BJ (cell line): ENCODE results near the gene MANBA. TPM values are rescaled to one million over a fixed set of nuclear protein-coding genes. Genes with fewer than 3 reads are reported as not detected.

ENCODE experiments used
- CTCF ChIA-PET: fragments of 350-600 bp; formaldehyde crosslinking; extraction: SDS; loops from one replicate; lab custom pipeline; 2021; ENCODE audit warnings: antibody characterized with exemption, inconsistent platforms; lab: Yijun Ruan, JAX
- POLR2A ChIA-PET: fragments of 300-600 bp; sonication (Branson Sonifier 250); formaldehyde crosslinking; extraction: SDS; loops from one replicate; lab custom pipeline; 2021; ENCODE audit warnings: antibody characterized with exemption; lab: Charles Lee
- DNase-seq: peaks from one replicate; pipeline ENCODE4 v3.0.0-alpha.2; 2011; ENCODE audit warnings: low read depth
- H3K27me3 ChIP-seq: 2 replicates; pipeline ENCODE4 v1.6.0; 2011; ENCODE audit warnings: low read length; ENCODE audit not compliant: control insufficient read depth, insufficient read depth
- H3K36me3 ChIP-seq: 2 replicates; pipeline ENCODE4 v1.5.1; 2011; ENCODE audit warnings: low read length; ENCODE audit not compliant: control insufficient read depth, insufficient read depth
- H3K4me3 ChIP-seq: 2 replicates; pipeline ENCODE4 v1.5.1; 2011; ENCODE audit warnings: low read depth, mild to moderate bottlenecking, control low read depth, low read length
- CTCF ChIP-seq: IDR thresholded peaks from 2 replicates; pipeline ENCODE4 v1.5.1; 2011; ENCODE audit warnings: low read depth, mild to moderate bottlenecking, control low read depth, inconsistent platforms, low read length, moderate library complexity; ENCODE audit not compliant: insufficient read depth
- polyA plus RNA-seq: library from polyadenylated mRNA; depleted of rRNA; stranded (reverse); fragments of >200 nt; gene quantifications from 2 replicates; pipeline ENCODE4 v1.2.3, GENCODE V29; 2011

Gene MANBA
- polyA plus RNA-seq, 1 experiment: 6.3 TPM

- TF ChIP-seq CTCF: no peak
- no peak overlapping the region for H3K4me3 ChIP-seq
- H3K36me3 ChIP-seq: peaks cover 9% of the 10 kb centered on the region
- H3K27me3 ChIP-seq: no peaks in the 10 kb centered on the region
- ChIA-PET CTCF (interaction anchor here (0.5 to 1.3 kb wide), 2 partner anchors 14 to 167 kb away, joined by 3 read pairs; no protein-coding TSS in a partner anchor), POLR2A (no interaction called here)
- no peak for DNase-seq
Measured at GRCh38 chr4:102606846-102607450, 153.8 kb downstream of the MANBA start.

GRCh38 chr4:102606261-102606660 lies 154.5 kb downstream of the MANBA start:
- DNase-seq: no peak
- H3K27me3 ChIP-seq: no peaks in the 10 kb centered on the region
- peaks cover 12% of the 10 kb centered on the region for H3K36me3 ChIP-seq
- ChIA-PET POLR2A (no interaction called here), CTCF (no interaction called here)
- no peak for TF ChIP-seq CTCF
- H3K4me3 ChIP-seq: no peak overlapping the region

GRCh38 chr4:102604222-102604940 lies 156.4 kb downstream of the MANBA start:
- no peaks in the 10 kb centered on the region for H3K27me3 ChIP-seq
- no peak overlapping the region for H3K4me3 ChIP-seq
- ChIA-PET POLR2A (no interaction called here), CTCF (interaction anchor here (0.8 kb wide), 1 partner anchor 496 kb away, joined by 3 read pairs; no protein-coding TSS in a partner anchor)
- no peak for TF ChIP-seq CTCF
- peaks cover 8% of the 10 kb centered on the region for H3K36me3 ChIP-seq
- no peak for DNase-seq

- CTCF ChIA-PET: interaction anchor here (0.6 kb wide), 1 partner anchor 9 kb away, joined by 3 read pairs; no protein-coding TSS in a partner anchor
- H3K27me3 ChIP-seq: no peaks in the 10 kb centered on the region
- H3K4me3 ChIP-seq: no peak overlapping the region
- H3K36me3 ChIP-seq: peaks cover 3% of the 10 kb centered on the region
- POLR2A ChIA-PET: no interaction called here
- TF ChIP-seq CTCF: no peak
- no peak for DNase-seq
Measured at GRCh38 chr4:102601586-102602227, 159.1 kb downstream of the MANBA start.

- Histone ChIP-seq H3K4me3 (no peak overlapping the region), H3K36me3 (peaks cover 4% of the 10 kb centered on the region), H3K27me3 (no peaks in the 10 kb centered on the region)
- DNase-seq: no peak
- no peak for TF ChIP-seq CTCF
- POLR2A ChIA-PET: no interaction called here
- CTCF ChIA-PET: interaction anchor here (0.5 to 0.6 kb wide), 2 partner anchors 8 to 38 kb away, joined by 3 read pairs; no protein-coding TSS in a partner anchor
Measured at GRCh38 chr4:102600689-102601088, 160.1 kb downstream of the MANBA start.
